Keratinocyte (primary cell): ENCODE measurements around the gene IFNAR1.

ENCODE experiments used
- EZH2 ChIP-seq: IDR thresholded peaks from one replicate; pipeline ENCODE4 v1.6.1; 2012; ENCODE audit warnings: inconsistent platforms, mild to moderate bottlenecking, low read length, moderate library complexity
- TF ChIP-seq, protein P1 (sequence below), 3 experiments: IDR thresholded peaks in 1 of 3; conservative IDR thresholded peaks in 1 of 3; optimal IDR thresholded peaks in 1 of 3; 2 replicates in 2 of 3; 3 replicates in 1 of 3; pipeline versions ENCODE3 to v1.5.1; 2011; ENCODE audit warnings: low read length in 3 of 3, mild to moderate bottlenecking in 3 of 3, moderate library complexity in 2 of 3, control low read depth in 1 of 3, inconsistent platforms in 1 of 3; ENCODE audit not compliant: insufficient read depth in 2 of 3; ENCODE audit errors: extremely low read depth in 1 of 3

DNA sequence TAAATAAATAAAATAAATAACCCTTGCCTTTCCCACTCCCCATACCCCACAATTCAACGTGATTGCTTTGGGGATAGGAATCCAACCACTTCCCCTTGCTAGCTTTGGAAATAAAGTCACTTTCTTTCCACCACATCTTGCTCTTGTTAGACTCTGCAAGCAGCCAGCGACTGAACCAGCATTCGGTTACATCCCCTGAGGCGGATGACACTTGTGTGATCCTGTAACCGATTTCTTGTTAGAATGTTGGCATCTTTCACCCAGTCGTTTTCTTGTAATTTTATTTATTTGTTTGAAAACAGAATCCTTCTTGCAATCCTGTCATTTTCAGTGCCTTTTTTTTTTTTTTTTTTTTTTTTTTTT is 76.8 kb downstream of the IFNAR1 start:
- TF ChIP-seq, protein P1, sequence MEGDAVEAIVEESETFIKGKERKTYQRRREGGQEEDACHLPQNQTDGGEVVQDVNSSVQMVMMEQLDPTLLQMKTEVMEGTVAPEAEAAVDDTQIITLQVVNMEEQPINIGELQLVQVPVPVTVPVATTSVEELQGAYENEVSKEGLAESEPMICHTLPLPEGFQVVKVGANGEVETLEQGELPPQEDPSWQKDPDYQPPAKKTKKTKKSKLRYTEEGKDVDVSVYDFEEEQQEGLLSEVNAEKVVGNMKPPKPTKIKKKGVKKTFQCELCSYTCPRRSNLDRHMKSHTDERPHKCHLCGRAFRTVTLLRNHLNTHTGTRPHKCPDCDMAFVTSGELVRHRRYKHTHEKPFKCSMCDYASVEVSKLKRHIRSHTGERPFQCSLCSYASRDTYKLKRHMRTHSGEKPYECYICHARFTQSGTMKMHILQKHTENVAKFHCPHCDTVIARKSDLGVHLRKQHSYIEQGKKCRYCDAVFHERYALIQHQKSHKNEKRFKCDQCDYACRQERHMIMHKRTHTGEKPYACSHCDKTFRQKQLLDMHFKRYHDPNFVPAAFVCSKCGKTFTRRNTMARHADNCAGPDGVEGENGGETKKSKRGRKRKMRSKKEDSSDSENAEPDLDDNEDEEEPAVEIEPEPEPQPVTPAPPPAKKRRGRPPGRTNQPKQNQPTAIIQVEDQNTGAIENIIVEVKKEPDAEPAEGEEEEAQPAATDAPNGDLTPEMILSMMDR (optimal IDR thresholded peaks at IDR 0.05 in 1 of 3, IDR thresholded peaks at IDR 0.05 in 1 of 3, conservative IDR thresholded peaks at IDR 0.05 in 1 of 3; ENCODE audit: extremely low read depth in 1 of 3, insufficient read depth in 2 of 3, low read length in 3 of 3) = no peak
- no peak for TF ChIP-seq EZH2
